ENCODE results near the gene MYH7.

Gene MYH7

GRCh38 chr14:23421594-23421993, 13.9 kb downstream of the MYH7 start:
- TF ChIP-seq, protein P1, sequence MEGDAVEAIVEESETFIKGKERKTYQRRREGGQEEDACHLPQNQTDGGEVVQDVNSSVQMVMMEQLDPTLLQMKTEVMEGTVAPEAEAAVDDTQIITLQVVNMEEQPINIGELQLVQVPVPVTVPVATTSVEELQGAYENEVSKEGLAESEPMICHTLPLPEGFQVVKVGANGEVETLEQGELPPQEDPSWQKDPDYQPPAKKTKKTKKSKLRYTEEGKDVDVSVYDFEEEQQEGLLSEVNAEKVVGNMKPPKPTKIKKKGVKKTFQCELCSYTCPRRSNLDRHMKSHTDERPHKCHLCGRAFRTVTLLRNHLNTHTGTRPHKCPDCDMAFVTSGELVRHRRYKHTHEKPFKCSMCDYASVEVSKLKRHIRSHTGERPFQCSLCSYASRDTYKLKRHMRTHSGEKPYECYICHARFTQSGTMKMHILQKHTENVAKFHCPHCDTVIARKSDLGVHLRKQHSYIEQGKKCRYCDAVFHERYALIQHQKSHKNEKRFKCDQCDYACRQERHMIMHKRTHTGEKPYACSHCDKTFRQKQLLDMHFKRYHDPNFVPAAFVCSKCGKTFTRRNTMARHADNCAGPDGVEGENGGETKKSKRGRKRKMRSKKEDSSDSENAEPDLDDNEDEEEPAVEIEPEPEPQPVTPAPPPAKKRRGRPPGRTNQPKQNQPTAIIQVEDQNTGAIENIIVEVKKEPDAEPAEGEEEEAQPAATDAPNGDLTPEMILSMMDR (IDR thresholded peaks at IDR 0.05), result no peak

DNA sequence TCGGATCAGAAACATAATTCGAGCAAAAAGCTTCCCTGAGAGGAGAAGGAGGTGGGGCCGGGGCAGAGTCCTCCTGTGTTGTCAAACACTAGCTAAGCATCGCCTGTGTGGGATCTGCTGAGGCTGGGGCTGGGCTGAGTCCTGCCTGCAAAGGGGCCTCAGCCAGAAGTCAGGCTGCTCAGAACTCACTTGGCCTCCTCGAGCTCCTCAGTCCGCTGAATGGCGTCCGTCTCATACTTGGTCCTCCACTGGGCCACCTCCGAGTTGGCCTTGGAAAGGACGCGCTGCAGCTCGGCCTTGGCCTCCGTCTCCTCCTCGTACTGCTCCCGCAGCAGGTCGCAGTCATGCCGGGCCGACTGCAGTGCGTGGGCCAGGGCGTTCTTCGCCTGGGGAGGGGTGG, 17.4 kb downstream of the MYH7 start:
- TF ChIP-seq, protein P1 (IDR thresholded peaks at IDR 0.05), result no peak

DNA sequence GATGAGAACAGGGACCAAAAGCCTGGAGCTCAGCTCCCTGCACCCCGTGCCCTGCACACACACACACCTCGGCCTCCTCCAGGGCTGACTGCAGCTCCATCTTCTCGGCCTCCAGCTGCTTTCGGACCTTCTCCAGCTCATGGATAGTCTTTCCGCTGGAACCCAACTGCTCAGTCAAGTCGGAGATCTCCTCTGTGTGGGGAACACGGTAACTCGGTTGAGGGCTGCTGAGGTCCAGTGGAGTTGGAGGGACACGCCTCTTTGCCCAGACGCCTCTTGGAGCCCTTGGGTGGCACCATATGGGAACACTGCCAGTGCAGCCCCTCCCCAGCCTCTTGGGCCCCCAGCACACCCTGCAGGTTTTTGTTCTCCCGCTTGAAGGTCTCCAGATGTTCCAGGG, 18.7 kb downstream of the MYH7 start:
- TF ChIP-seq, protein P1 (IDR thresholded peaks at IDR 0.05), result no peak

DNA sequence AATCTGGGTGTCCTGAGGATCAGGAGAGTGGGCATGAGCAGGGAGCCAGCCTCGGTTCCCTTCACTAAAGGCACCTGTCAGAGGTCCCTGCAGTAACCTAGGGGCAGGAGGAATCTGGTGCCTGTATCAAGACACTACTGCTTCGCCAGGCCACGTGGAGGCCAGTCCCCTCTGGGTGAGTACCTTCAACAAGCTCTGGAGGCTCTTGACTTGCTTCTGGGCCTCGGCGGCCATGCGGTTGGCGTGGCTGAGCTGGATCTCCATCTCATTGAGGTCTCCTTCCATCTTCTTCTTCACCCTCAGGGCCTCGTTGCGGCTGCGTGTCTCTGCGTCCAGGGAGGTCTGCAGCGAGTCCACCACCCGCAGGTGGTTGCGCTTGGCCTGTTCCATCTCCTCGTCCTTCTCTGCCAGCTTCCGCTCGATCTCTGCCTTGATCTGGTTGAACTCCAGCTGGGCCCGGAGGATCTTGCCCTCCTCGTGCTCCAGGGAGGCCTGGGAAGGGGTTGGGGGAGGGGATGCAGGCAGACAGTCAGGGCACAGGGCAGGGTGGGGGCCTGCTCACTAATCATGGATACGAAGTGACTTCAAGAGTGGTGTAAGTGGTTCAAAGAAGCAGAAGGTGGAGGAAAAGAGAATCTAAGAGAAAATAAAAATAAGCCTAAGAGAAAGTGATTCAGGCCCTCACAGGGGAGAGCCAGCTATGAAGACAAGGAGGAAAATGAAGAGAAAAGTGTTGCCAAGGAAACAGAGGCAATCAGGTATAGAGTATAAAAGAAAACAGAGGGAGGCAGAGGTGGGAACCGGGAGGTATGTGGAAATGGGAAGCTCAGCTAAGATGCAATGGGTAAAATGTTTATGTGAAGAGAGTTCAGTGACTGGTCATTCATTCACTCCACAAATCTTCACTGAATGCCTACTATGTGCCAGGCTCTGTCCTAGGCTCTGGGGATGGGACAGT, 19.4 kb downstream of the MYH7 start:
- TF ChIP-seq, protein P1 (IDR thresholded peaks at IDR 0.05), result no peak

DNA sequence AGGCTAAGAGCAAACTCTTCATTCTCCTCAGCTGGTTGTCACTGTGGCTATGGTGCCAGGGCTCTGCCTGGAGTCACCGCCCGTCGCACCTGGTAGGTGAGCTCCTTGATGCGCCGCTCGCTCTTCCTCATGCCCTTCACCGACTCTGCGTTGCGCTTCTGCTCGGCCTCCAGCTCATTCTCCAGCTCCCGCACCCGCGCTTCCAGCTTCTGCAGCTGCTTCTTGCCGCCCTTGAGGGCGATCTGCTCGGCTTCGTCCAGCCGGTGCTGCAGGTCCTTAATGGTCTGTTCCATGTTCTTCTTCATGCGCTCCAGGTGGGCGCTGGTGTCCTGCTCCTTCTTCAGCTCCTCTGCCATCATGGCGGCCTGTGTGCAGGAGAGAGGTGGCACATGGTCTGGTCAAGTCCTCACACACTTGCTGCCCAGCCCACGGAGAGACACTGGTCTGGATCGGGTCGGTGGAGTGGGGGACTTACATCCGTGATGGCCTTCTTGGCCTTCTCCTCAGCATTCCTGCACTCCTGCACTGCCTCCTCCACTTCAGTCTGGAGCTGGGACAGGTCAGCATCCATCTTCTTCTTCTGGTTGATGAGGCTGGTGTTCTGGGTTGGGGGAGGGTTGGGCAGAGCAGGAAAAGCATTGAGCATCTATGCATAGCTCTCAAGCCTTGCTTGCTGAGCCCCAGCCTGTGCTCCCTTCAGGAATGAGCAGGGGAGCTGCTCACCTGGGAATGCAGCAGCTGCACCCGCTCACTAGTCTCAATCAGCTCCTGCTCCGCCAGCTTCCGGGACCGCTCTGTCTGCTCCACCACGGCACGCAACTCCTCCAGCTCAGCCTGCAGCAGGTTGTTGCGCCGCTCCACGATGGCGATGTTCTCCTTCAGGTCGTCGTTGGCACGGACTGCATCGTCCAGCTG, 20.3 kb downstream of the MYH7 start:
- TF ChIP-seq, protein P1 (IDR thresholded peaks at IDR 0.05), result no peak

GRCh38 chr14:23414254-23414653, 21.2 kb downstream of the MYH7 start:
- TF ChIP-seq, protein P1 (IDR thresholded peaks at IDR 0.05), result no peak

DNA sequence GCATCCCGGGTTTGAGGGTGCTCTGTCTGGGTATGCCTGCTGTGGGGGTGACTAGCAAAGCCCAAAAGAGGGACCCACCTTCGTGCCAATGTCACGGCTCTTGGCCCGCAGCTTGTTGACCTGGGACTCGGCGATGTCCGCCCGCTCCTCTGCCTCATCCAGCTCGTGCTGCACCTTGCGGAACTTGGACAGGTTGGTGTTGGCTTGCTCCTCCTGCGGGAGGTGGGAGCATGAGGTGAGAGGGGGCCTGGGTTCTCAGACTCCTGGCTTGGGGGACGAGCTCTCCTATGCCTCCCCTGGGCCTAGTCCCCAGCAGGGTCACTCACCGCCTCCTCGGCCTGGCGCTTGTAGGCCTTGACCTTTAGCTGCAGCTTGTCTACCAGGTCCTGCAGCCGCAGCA, 21.8 kb downstream of the MYH7 start:
- TF ChIP-seq, protein P1 (IDR thresholded peaks at IDR 0.05), result no peak

Data from LNCAP (cell line).